NCI-H2227 treated with DMSO at 0.1 percent for 48 hours (cell line): ENCODE results near the gene ZNF672.

Experiments used
- DNase-seq: peaks from one replicate; lab custom pipeline; 2025; lab: John Stamatoyannopoulos, UW

The ZNF672 gene

GRCh38 chr1:248890549-248891498 is 52.8 kb downstream of the ZNF672 start:
- DNase-seq: no peak

GRCh38 chr1:248891758-248892157 is 53.7 kb downstream of the ZNF672 start:
- no peak for DNase-seq

- DNase-seq: no peak
Measured at GRCh38 chr1:248892590-248892989, 54.6 kb downstream of the ZNF672 start.

- no peak for DNase-seq
Measured at GRCh38 chr1:248894837-248895236, 56.8 kb downstream of the ZNF672 start.

GRCh38 chr1:248897412-248898337 is 59.7 kb downstream of the ZNF672 start:
- no peak for DNase-seq
